Gastrocnemius medialis (tissue), 4 donors: ENCODE measurements around the gene UBE2V1. TPM values are rescaled to one million over a fixed set of nuclear protein-coding genes. Genes with fewer than 3 reads are reported as not detected.

Experiments
- ATAC-seq, 2 donors: fragments of 150-250 bp; one replicate each; pipeline ENCODE4 v1.9.1; 2016
- DNase-seq, 2 donors: peaks; one replicate each; pipeline ENCODE4 v3.0.0-alpha.2; 2019
- H3K27ac ChIP-seq, 4 donors: fragments of 200-600 bp; sonication (generic); 1 replicate in 1 of 4; 2 replicates in 3 of 4; pipeline ENCODE4 v1.5.1; 2016 to 2018; ENCODE audit warnings: mild to moderate bottlenecking in 2 of 4, moderate library complexity in 1 of 4
- H3K27me3 ChIP-seq, 3 donors: fragments of 200-600 bp; sonication (generic) in 2 of 3; 1 replicate in 1 of 3; 2 replicates in 2 of 3; pipeline versions ENCODE4 v1.5.1 to v1.6.0; 2016 to 2019; ENCODE audit warnings: mild to moderate bottlenecking in 1 of 3, moderate library complexity in 1 of 3
- H3K36me3 ChIP-seq, 2 donors: fragments of 200-600 bp; sonication (generic) in 1 of 2; one replicate each; pipeline ENCODE4 v1.5.1; 2017 to 2018
- H3K4me1 ChIP-seq, 2 donors: fragments of 200-600 bp; sonication (generic) in 1 of 2; one replicate each; pipeline ENCODE4 v1.5.1; 2016 to 2017; ENCODE audit warnings: mild to moderate bottlenecking in 2 of 2
- H3K4me3 ChIP-seq, 4 donors: fragments of 200-600 bp; sonication (generic) in 3 of 4; 1 replicate in 1 of 4; 2 replicates in 3 of 4; pipeline ENCODE4 v1.5.1; 2016 to 2019; ENCODE audit warnings: mild to moderate bottlenecking in 2 of 4
- H3K9me3 ChIP-seq, 3 donors: fragments of 200-600 bp; sonication (generic) in 2 of 3; 1 replicate in 1 of 3; 2 replicates in 2 of 3; pipeline ENCODE4 v1.5.1; 2016 to 2019
- CTCF ChIP-seq, 5 experiments: fragments of 450-650 bp in 3 of 5; fragments of 200-600 bp in 2 of 5; sonication (generic) in 2 of 5; IDR thresholded peaks in 4 of 5; conservative IDR thresholded peaks in 1 of 5; 1 replicate in 4 of 5; 2 replicates in 1 of 5; pipeline ENCODE4 v1.5.1; 2016 to 2019; ENCODE audit warnings: antibody characterized with exemption in 5 of 5, mild to moderate bottlenecking in 3 of 5, moderate library complexity in 3 of 5
- POLR2A ChIP-seq, 2 donors: fragments of 450-650 bp; IDR thresholded peaks; one replicate each; pipeline ENCODE4 v1.6.1; 2017; ENCODE audit warnings: antibody characterized with exemption in 2 of 2, mild to moderate bottlenecking in 2 of 2, moderate library complexity in 2 of 2
- in situ Hi-C, 4 donors: fragments of 200-750 bp; cut with MboI; loops; one replicate each; pipeline versions ENCODE4 v1.15.0 to v1.8.0; 2017; ENCODE audit warnings: low sequenced_read_pairs in 4 of 4
- intact Hi-C: fragments of 100-400 bp; cut with DNase I; formaldehyde crosslinking; loops from one replicate; pipeline ENCODE4 v1.15.1; 2023; ENCODE audit warnings: low total_unique reads
- total RNA-seq, 4 donors: library from RNA; depleted of rRNA; stranded (reverse); fragments of >200 nt; gene quantifications; one replicate each; pipeline versions ENCODE4 v1.1.0 to v1.2.3, GENCODE V29; 2016

The UBE2V1 gene
- total RNA-seq, 4 donors from 2014 or later = 37.6 to 58.5 (median 46.9) TPM

- intact Hi-C loops (no loop called here), in situ Hi-C loops (no loop called here)
- Histone ChIP-seq H3K27ac (no peak overlapping the region), H3K4me3 (no peak overlapping the region), H3K36me3 (no peaks in the 10 kb centered on the region), H3K27me3 (no peaks in the 10 kb centered on the region), H3K4me1 (peaks cover 8 to 12% of the 10 kb centered on the region in 2 donors), H3K9me3 (no peaks in the 10 kb centered on the region)
- ATAC-seq (no peak), DNase-seq (no peak)
- TF ChIP-seq CTCF (IDR thresholded peaks at IDR 0.05 in 4 of 5, conservative IDR thresholded peaks at IDR 0.05 in 1 of 5) (no peak), POLR2A (IDR thresholded peaks at IDR 0.05) (no peak)
Observed at GRCh38 chr20:50032955-50033666, 79.8 kb downstream of the UBE2V1 start.

Other genes with a start within 250 kb of the UBE2V1 start
- gene SPATA2, start 197.6 kb downstream of the UBE2V1 start, total RNA-seq = 10 to 100 TPM in 2 of 4 donors, 1 to 10 TPM in 2; 7.7 to 10.7 (median 9.7) TPM
- gene RNF114, start 176.8 kb downstream of the UBE2V1 start, total RNA-seq = 100 to 1,000 TPM; 133 to 216 (median 172) TPM
- gene SNAI1, start 130.2 kb downstream of the UBE2V1 start, total RNA-seq = 1 to 10 TPM in 3 of 4 donors, under 1 TPM in 1; 0.61 to 3.5 (median 1.3) TPM
- gene PEDS1, start 40.6 kb upstream of the UBE2V1 start, total RNA-seq = 10 to 100 TPM; 33.2 to 77.9 (median 38.2) TPM
- 100 to 1,000 TPM; 219 to 434 (median 321) TPM for gene CEBPB, start 77.7 kb upstream of the UBE2V1 start, total RNA-seq